ENCODE measurements around the gene PTPRD. TPM values are rescaled to one million over a fixed set of nuclear protein-coding genes. Genes with fewer than 3 reads are reported as not detected.

The PTPRD gene
- total RNA-seq, 1 experiment from 2014 or later: 69.6 TPM

GRCh38 chr9:8381601-8382000 is 2231.2 kb downstream of the PTPRD start:
- CTCF ChIA-PET: no interaction called here

GRCh38 chr9:8374471-8374870 is 2238.3 kb downstream of the PTPRD start:
- H3K36me3 Mint-ChIP-seq: no peaks in the 10 kb centered on the region
- POLR2A ChIA-PET: interaction anchor here (0.6 kb wide), 1 partner anchor 20 kb away, joined by 3 read pairs; no protein-coding TSS in a partner anchor
- CTCF ChIA-PET: no interaction called here
- no peak overlapping the region for H3K27ac Mint-ChIP-seq
- TF ChIP-seq IRF2 (CRISPR knock-in tag; IDR thresholded peaks at IDR 0.05; ENCODE audit: borderline replicate concordance, low read depth) (no peak), SMAD3 (CRISPR knock-in tag; IDR thresholded peaks at IDR 0.05; ENCODE audit: borderline replicate concordance) (no peak), USF1 (CRISPR knock-in tag; IDR thresholded peaks at IDR 0.05) (no peak), ATF3 (CRISPR knock-in tag; conservative IDR thresholded peaks at IDR 0.05) (no peak), ETV6 (CRISPR knock-in tag; IDR thresholded peaks at IDR 0.05) (no peak), IRF1 (CRISPR knock-in tag; IDR thresholded peaks at IDR 0.05) (no peak), NFE2L1 (CRISPR knock-in tag; IDR thresholded peaks at IDR 0.05) (no peak), PRRX2 (CRISPR knock-in tag; IDR thresholded peaks at IDR 0.05) (no peak), ZNF512 (CRISPR knock-in tag; IDR thresholded peaks at IDR 0.05; ENCODE audit: borderline replicate concordance) (no peak), ZNF671 (CRISPR knock-in tag; IDR thresholded peaks at IDR 0.05) (no peak), RELA (CRISPR knock-in tag; IDR thresholded peaks at IDR 0.05; ENCODE audit: borderline replicate concordance) (no peak), PREB (CRISPR knock-in tag; IDR thresholded peaks at IDR 0.05; ENCODE audit: borderline replicate concordance) (no peak), HMGXB4 (CRISPR knock-in tag; IDR thresholded peaks at IDR 0.05) (no peak), GABPB1 (CRISPR knock-in tag; IDR thresholded peaks at IDR 0.05) (no peak), NR2C2 (CRISPR knock-in tag; IDR thresholded peaks at IDR 0.05) (no peak)
- no peaks in the 10 kb centered on the region for H3K27me3 Mint-ChIP-seq (ENCODE audit: low read depth)
- H3K9me3 Mint-ChIP-seq: no peaks in the 10 kb centered on the region
- peaks cover 3% of the 10 kb centered on the region; the same call in 1 of the 2 replicates for H3K4me1 Mint-ChIP-seq
- no peak for ATAC-seq
- H3K4me3 Mint-ChIP-seq: no peak overlapping the region
- DNase-seq (ENCODE audit: low spot score): no peak

More at GRCh38 chr9:8381601-8382000, 2231.2 kb downstream of the PTPRD start:
- ATAC-seq (no peak), DNase-seq (ENCODE audit: low spot score) (no peak)
- POLR2A ChIA-PET: no interaction called here
- H3K9me3 Mint-ChIP-seq: no peaks in the 10 kb centered on the region
- TF ChIP-seq CBFB (CRISPR knock-in tag; IDR thresholded peaks at IDR 0.05; ENCODE audit: low read depth): no peak
- H3K36me3 Mint-ChIP-seq: no peaks in the 10 kb centered on the region
- H3K27ac Mint-ChIP-seq: no peak overlapping the region
- no peak overlapping the region for H3K4me3 Mint-ChIP-seq
- peaks cover 3% of the 10 kb centered on the region; the same call in 1 of the 2 replicates for H3K4me1 Mint-ChIP-seq
- no peaks in the 10 kb centered on the region for H3K27me3 Mint-ChIP-seq (ENCODE audit: low read depth)

GRCh38 chr9:8371686-8372085 is 2241.1 kb downstream of the PTPRD start:
- no peaks in the 10 kb centered on the region for H3K36me3 Mint-ChIP-seq
- no peaks in the 10 kb centered on the region for H3K9me3 Mint-ChIP-seq
- peaks cover 1% of the 10 kb centered on the region; the same call in 1 of the 2 replicates for H3K4me1 Mint-ChIP-seq
- ATAC-seq (no peak), DNase-seq (ENCODE audit: low spot score) (no peak)
- H3K27me3 Mint-ChIP-seq (ENCODE audit: low read depth): no peaks in the 10 kb centered on the region
- ChIA-PET POLR2A (no interaction called here), CTCF (no interaction called here)
- H3K27ac Mint-ChIP-seq: no peak overlapping the region
- H3K4me3 Mint-ChIP-seq: no peak overlapping the region
- TF ChIP-seq TP53 (CRISPR knock-in tag; IDR thresholded peaks at IDR 0.05) (no peak), IRF2 (CRISPR knock-in tag; IDR thresholded peaks at IDR 0.05; ENCODE audit: borderline replicate concordance, low read depth) (no peak), CTCF (IDR thresholded peaks at IDR 0.05) (no peak), ARID4B (CRISPR knock-in tag; IDR thresholded peaks at IDR 0.05; ENCODE audit: borderline replicate concordance) (no peak), ZMAT4 (CRISPR knock-in tag; IDR thresholded peaks at IDR 0.05) (no peak)
